HT-29 (cell line): Measurements from ENCODE around the gene CLDND2. TPM values are rescaled to one million over a fixed set of nuclear protein-coding genes. Genes with fewer than 3 reads are reported as not detected.
"Not testable (repeated sequence)": the region's sequence is repeated elsewhere in the genome, so short reads cannot be mapped to it uniquely, and the experiment has no call there.

ENCODE experiments used
- DNase-seq: peaks from one replicate; pipeline ENCODE4 v3.0.0-alpha.2; 2015; ENCODE audit warnings: low spot score
- total RNA-seq: library from RNA; depleted of rRNA; stranded (reverse); fragments of >200 nt; shearing (Covaris generic); gene quantifications from 2 replicates; pipeline ENCODE4 v1.2.3, GENCODE V29; 2014; rRNA removed

Gene CLDND2
- 0.81 and 1.8 TPM in 2 replicates for total RNA-seq

GRCh38 chr19:51368366-51369282 is at the start of gene CLDND2:
TSS of gene CLDND2 (minus strand) at chr19:51369003. CDS start at chr19:51368577, 426 bp downstream.
- no peak for DNase-seq

GRCh38 chr19:51417810-51418157 is 49.0 kb upstream of the CLDND2 start:
- no peak for DNase-seq

GRCh38 chr19:51417107-51417809 is 48.5 kb upstream of the CLDND2 start, which contains the start of gene SIGLEC10:
TSS of gene SIGLEC10 (minus strand) at chr19:51417642. CDS start at chr19:51417581, 61 bp downstream.
- no peak for DNase-seq

- DNase-seq = not testable (repeated sequence)
Measured at GRCh38 chr19:51416422-51416821, 47.6 kb upstream of the CLDND2 start.

- no peak for DNase-seq
Measured at GRCh38 chr19:51415187-51415586, 46.4 kb upstream of the CLDND2 start.

DNA sequence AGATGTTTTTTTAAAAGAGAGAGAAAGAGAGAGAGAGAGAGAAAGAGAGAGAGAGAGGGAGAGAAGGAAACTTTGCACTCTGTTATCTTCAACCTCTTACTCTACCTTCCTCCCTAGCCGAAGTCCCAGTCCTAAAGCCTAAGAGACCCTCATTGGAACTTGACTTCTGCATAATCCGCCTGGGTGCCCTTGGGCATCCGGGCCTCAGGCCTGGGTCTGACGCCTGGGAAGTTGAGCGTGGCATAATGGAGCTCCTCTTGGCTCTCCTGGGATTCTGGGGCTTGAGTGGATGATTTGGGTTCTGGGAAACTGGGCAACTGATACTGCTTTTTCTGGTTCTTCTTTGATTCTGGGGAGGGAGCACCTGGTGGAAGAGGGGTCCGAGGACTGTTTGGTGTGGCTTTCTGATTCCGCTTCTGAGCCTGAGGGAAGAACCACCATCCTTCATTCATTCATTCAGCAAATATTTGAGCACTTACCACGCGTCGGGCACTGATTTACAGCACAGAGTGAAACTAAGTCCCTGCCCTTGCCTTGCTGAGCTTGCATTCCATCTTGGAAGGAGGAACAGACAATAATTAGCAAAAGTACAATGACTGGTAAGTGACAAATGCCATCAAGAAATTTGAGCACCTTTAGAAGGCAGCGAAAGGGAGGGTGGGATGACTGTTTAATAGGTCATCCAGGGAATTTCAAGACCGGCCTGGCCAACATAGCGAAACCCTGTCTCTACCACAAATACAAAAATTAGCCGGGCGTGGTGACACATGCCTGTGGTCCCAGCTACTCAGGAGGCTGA is 42.3 kb upstream of the CLDND2 start:
- no peak for DNase-seq

DNA sequence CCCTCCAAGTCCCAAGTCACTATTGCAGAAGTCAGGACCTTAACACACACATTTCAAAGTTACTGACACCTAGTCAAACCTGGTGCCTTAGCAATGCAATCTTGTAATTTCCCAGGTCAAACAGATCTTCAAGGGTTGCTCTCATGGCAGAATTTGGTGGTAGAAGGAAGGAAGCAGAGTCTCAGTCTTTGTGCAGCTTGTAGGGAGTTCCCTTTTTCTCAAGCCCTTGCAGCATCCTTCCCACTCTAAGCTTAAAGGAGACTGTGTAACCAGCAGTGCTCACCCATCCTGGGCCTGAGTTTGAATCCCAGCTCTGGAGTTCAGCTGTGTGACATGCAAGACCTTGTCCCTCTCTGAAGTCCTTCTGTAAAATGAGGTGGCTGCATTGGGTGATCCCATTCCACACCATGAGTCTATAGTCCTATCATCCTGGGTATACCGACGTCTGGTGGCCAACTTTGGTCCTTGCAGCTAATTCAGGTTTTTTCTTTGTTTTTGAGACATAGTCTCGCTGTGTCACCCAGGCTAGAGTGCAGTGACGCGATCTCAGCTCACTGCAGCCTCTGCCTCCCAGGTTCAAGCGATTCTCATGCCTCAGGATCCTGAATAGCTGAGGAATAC is 38.8 kb upstream of the CLDND2 start:
- DNase-seq = peak; percentile 89

DNA sequence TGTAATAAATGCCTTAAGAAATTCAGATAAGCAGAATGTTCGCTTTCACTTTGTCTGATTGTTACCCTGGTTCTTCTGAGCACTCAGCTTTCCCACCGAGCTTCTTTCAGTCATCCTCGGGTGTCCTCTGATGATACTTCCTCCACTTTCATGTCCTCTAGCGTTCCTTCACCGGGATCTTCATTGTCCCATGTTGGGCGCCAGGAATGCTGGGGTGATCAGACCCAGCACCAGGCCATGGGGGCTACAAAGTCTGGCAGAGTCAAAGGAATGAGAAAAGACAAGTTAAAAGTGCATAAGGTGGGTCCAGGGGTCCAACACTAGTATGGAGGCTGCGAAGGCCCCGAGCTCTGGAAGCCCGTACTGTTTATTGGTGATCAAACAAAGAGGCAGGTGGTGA is 33.3 kb upstream of the CLDND2 start:
- DNase-seq = no peak

GRCh38 chr19:51399936-51400335 is 31.1 kb upstream of the CLDND2 start:
- DNase-seq = not testable (repeated sequence)

GRCh38 chr19:51399231-51399630 is 30.4 kb upstream of the CLDND2 start:
- DNase-seq = no peak

- DNase-seq = peak; percentile 67
Measured at GRCh38 chr19:51398096-51398704, 29.4 kb upstream of the CLDND2 start.

DNA sequence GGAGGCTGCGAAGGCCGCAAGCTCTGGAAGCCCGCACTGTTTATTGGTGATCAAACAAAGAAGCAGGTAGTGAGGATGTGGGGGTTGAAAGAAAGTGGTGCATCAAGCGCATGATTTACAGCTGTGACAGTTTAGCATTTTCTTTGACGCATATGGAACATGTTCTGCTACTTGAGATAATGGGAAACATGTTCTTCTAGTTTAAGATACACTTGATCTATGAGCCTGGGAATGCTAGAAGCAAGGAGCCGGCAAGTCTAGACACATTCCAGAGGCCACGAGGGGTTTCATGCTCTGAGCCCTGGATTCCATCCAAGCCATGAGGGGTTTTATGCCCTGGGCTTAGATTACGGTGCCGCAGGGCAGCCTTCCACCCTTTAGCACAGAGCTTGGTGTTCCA is 28.6 kb upstream of the CLDND2 start:
- DNase-seq = not testable (repeated sequence)

DNA sequence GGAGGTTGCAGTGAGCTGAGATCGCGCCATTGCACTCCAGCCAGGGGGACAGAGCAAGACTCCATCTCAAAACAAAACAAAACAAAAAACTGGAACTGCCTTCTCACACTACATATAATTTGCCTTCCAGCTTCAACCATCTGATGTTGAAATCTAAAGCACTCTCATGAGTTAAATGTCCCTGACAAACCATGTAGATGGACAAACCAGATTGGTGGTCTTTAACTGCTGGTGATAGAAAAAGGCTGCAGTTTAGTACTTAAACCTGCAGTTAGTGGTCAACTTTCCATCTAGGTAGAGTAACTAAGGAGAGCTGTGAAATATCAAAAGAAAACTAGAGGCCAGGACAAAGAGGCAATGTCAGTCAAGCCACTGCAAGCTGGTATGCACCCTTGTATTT is 27.4 kb upstream of the CLDND2 start:
- DNase-seq = no peak

DNA sequence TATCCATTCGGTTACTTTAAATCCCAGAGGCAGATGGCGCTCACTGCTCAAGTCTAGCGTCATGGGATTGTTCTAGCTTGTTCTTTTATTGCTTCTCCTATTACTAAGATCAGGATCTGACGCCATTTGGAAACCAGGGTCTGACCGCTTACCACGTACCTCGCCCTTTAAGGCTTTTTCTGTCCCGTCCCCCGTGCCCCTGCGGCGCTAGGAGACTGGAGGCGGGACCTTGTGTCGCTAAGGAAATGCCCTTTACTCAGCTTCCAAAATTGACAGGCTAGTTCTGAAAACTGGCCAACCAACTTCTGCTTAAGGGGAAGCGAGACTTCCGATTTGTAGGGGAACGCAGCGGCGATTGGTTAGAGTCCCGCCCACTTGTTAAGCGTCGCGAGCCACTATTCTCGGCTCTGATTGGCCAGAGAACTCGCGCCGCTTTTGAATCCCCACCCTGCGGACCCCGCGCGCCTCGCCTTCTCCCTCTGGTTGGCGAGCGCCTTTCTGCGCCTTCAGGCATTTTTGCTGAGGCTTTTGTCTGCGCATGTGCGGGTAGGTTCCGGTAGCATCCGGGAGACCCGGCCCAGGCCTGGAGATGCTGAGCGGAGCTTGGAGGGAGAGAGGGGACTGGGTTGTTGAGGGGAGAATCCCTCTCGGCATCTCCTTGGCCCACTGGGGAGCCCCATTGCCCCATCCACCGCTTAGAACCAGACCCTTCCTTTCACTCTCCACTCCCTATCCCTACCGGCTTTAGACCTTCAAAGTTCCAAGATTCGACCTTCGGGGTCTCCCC is 25.4 kb upstream of the CLDND2 start:
- peak; percentile 100 for DNase-seq

DNA sequence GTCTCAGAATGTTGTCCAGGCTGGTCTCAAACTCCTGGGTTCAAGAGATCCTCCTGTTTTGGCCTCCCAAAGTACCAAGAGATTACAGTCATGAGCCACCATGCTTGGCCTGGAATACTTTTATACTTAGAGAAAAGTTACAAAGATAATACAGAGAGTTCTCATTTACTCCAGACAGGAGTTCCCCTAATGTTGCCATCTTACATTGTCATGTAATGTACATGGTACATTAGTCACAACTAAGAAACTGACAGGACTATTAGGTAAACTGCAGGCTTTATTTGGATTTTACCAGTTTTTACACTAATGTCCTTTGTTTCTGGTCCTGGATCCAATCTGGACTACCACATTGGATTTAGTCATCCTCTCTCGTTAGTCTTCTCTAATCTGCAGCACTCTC is 23.9 kb upstream of the CLDND2 start:
- no peak for DNase-seq

DNA sequence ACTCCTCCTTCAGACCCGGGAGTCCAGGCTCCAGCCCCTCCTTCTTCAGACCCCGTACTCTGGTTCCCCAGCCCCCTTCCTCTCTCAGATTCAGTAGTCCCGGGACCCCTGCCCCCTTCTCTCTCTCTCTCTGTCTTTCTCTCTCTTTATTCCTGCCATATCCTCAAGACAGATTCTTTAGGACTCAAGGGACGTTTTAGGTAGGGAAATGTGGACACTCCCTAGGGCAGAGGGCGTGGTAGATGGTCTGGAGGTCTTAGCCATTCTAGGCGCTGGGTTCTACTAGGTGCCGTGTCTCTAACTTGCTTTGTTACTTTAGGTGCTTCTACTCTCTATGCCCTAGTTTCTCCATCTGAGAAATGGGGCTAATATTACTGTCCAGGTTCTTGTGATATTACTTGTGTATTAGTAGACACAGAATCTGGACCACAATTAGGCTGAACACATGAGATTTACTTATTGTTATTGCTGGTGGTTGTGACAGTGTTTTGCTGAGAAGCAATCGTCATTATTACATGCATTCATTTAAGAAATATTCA is 22.3 kb upstream of the CLDND2 start:
- DNase-seq = no peak

DNA sequence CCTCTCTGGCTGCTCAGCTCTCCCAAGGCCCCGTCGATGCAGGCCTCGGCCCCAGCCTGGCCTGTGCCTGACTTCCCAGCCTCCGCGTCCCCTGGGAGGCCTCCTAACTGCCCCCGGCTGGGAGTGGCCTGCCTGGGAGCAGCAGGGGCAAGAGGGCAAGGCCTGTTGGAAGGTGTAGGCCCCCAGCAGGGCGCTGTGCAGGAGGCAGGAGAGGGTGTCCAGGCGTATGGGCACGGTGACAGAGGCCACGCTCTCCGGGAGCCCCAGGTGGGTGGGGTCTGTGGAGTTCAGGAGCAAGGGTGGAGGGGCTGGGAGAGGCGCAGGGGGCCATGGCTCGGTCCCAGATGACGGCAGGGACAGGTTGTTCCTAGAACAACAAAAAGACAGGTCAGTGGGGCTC is 20.3 kb upstream of the CLDND2 start:
- no peak for DNase-seq

GRCh38 chr19:51387924-51388389 is 19.2 kb upstream of the CLDND2 start, which contains the start of gene LIM2:
TSS of gene LIM2 (minus strand) at chr19:51387974. CDS start at chr19:51387443, 531 bp downstream.
- no peak for DNase-seq

DNA sequence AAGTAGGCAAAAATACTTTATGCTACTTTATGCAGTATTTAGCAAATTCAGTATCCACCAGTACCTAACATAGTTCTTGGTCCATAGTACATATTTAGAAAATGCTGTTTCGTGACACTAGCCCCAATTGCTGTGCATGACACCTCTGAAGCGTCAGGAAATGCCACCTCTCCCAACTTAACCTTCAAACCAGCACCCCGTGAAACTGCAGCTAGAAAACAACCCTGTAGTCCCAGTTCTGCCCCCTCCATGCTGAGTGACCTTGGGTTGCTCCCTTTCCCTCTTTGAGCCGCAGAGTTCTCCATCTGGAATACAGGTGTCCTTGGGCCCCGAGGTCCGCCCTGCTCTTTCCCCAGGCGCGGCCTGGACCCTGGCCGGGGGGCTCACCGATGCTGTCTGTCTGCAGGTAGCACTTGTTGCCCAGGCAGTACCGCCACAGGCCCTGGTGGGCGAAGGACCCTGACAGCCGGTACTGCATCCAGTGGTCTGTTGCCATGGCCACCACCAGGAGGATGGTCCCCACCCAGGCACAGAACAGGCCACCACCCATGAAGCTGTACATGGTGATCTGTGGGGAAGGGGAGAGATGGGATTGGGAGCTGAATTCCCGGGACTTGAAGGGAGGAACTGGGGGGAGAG is 18.2 kb upstream of the CLDND2 start:
- DNase-seq = no peak
